OCI-LY7 (cell line): ENCODE results near the gene TMEM218. TPM values are rescaled to one million over a fixed set of nuclear protein-coding genes. Genes with fewer than 3 reads are reported as not detected.

Source experiments
- BruUV-seq: library from RNA; stranded (reverse); fragments of 400-500 nt; replicated peaks from 2 replicates; lab custom pipeline; 2021; lab: Mats Ljungman, UMichigan
- CTCF ChIA-PET: fragments of 300-600 bp; sonication (Branson Sonifier 250); formaldehyde crosslinking; loops from one replicate; lab custom pipeline; 2022; ENCODE audit warnings: antibody characterized with exemption; ENCODE audit not compliant: unreplicated experiment; lab: Charles Lee
- POLR2A ChIA-PET: fragments of 300-600 bp; sonication (Branson Sonifier 250); formaldehyde crosslinking; loops from one replicate; lab custom pipeline; 2022; ENCODE audit warnings: antibody characterized with exemption; lab: Charles Lee
- DNase-seq: peaks from one replicate; pipeline ENCODE4 v3.0.0-alpha.2; 2015; ENCODE audit warnings: low spot score
- H2AFZ ChIP-seq: fragments of 200-600 bp; sonication (generic), shearing (Covaris generic); 2 replicates; pipeline ENCODE4 v1.6.1; 2014; ENCODE audit warnings: mild to moderate bottlenecking, antibody characterized with exemption, low read length, moderate library complexity
- H3K27ac ChIP-seq: fragments of 200-600 bp; sonication (generic); 2 replicates; pipeline ENCODE4 v1.5.1; 2014; ENCODE audit warnings: mixed run types, low read depth, mild to moderate bottlenecking, moderate library complexity, low read length, inconsistent platforms; ENCODE audit not compliant: poor library complexity, severe bottlenecking
- H3K36me3 ChIP-seq: fragments of 200-600 bp; sonication (generic); 2 replicates; pipeline ENCODE4 v1.6.1; 2014; ENCODE audit warnings: mild to moderate bottlenecking, antibody characterized with exemption, low read length, moderate library complexity, mixed read lengths; ENCODE audit not compliant: insufficient read depth
- H3K4me1 ChIP-seq: fragments of 200-600 bp; sonication (generic); 2 replicates; pipeline ENCODE4 v1.5.1; 2014; ENCODE audit warnings: mild to moderate bottlenecking, low read length; ENCODE audit not compliant: insufficient read depth, poor library complexity, severe bottlenecking
- H3K4me2 ChIP-seq: fragments of 200-600 bp; sonication (generic); 2 replicates; pipeline ENCODE4 v1.6.1; 2014; ENCODE audit warnings: mild to moderate bottlenecking, low read length
- H3K4me3 ChIP-seq: fragments of 200-600 bp; sonication (generic); 2 replicates; pipeline ENCODE4 v1.5.1; 2014; ENCODE audit warnings: mild to moderate bottlenecking, low read depth, low read length; ENCODE audit not compliant: poor library complexity, severe bottlenecking
- H3K79me2 ChIP-seq: fragments of 200-600 bp; sonication (generic); 2 replicates; pipeline ENCODE4 v1.6.1; 2016; ENCODE audit warnings: low read depth, mild to moderate bottlenecking, low read length, moderate library complexity, mixed read lengths; ENCODE audit not compliant: insufficient read depth
- H3K9me2 ChIP-seq: fragments of 200-600 bp; sonication (generic); 2 replicates; pipeline ENCODE4 v1.6.1; 2016; ENCODE audit warnings: mild to moderate bottlenecking, low read length, mixed read lengths; ENCODE audit not compliant: insufficient read depth
- H3K9me3 ChIP-seq: fragments of 200-600 bp; sonication (generic); 2 replicates; pipeline ENCODE4 v1.6.1; 2014; ENCODE audit warnings: mild to moderate bottlenecking, mixed run types, low read length, mixed read lengths
- H4K20me1 ChIP-seq: fragments of 200-600 bp; sonication (generic); 2 replicates; pipeline ENCODE4 v1.6.1; 2014; ENCODE audit warnings: mild to moderate bottlenecking, antibody characterized with exemption, low read length, moderate library complexity, mixed read lengths; ENCODE audit not compliant: insufficient read depth
- EZH2phosphoT487 ChIP-seq: fragments of 200-600 bp; sonication (generic); IDR thresholded peaks from 2 replicates; pipeline ENCODE4 v1.6.1; 2018; ENCODE audit warnings: low read depth, borderline replicate concordance, mild to moderate bottlenecking, mixed run types, antibody characterized with exemption, low read length, moderate library complexity, mixed read lengths
- intact Hi-C: fragments of 100-400 bp; cut with micrococcal nuclease; formaldehyde crosslinking; loops from one replicate; pipeline ENCODE4 v1.10.0; 2022; ENCODE audit not compliant: unreplicated experiment
- total RNA-seq, 2 experiments: library from RNA; depleted of rRNA in 1 of 2; stranded (reverse); fragments of >200 nt in 1 of 2; shearing (Covaris generic) in 1 of 2; gene quantifications; 2 replicates each; pipeline ENCODE4 v1.2.3, GENCODE V29; 2014 to 2022
- TF ChIP-seq, protein P1 (sequence below): fragments of 200-600 bp; sonication (generic); conservative IDR thresholded peaks from 2 replicates; pipeline ENCODE4 v1.5.1; 2014; ENCODE audit warnings: mild to moderate bottlenecking, antibody characterized with exemption, low read length, moderate library complexity, mixed read lengths

Gene TMEM218
- total RNA-seq, 2 experiments from 2014 or later, result 24.4 to 28.1 TPM

DNA sequence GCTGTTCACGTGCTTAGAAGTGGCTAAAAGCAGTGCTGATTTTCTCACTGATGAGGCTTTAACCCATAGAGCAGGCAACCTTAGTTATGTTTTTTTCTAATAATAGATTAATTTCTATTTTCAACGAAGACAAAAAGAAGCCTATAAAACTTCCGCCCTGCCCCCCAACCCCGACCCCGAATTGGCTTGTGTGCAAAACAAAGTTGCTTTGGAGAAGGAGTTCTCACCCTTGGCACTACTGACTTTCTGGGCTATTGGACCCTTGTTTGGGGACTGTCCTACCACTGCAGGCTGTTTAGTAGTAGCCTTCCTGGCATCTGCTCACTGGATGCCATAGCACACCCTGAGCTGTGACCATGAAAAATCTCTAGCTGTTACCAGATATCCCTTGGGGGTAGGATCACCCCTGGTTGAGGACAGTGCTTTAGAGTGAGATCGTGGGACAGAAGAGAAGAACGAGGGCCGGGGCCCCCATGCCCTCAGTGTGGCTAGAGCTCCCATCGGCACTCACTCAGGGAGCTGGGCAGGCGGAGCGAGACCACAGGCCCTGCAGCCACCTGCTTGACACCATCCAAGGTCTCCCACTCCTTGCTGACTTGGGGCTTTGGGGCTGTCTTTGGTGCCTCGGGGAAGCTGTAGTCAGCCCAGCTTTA, 31.4 kb downstream of the TMEM218 start:
- Histone ChIP-seq H3K4me1 (no peaks in the 10 kb centered on the region), H3K4me2 (no peak overlapping the region), H3K27ac (no peak overlapping the region), H2AFZ (no peak overlapping the region), H4K20me1 (no peaks in the 10 kb centered on the region), H3K9me3 (no peaks in the 10 kb centered on the region), H3K36me3 (no peaks in the 10 kb centered on the region), H3K79me2 (no peaks in the 10 kb centered on the region), H3K9me2 (no peaks in the 10 kb centered on the region), H3K4me3 (no peak overlapping the region)
- ChIA-PET CTCF (interaction anchor here (1.9 kb wide), 1 partner anchor 11 kb away, joined by 4 read pairs; no protein-coding TSS in a partner anchor), POLR2A (interaction anchor here (0.5 to 1.3 kb wide), 3 partner anchors 31 to 1483 kb away, joined by 3 to 5 read pairs (median 5); partner anchors contain the start of gene TMEM218)
- no TSS peak for BruUV-seq
- no peak for TF ChIP-seq EZH2phosphoT487
- TF ChIP-seq, protein P1, sequence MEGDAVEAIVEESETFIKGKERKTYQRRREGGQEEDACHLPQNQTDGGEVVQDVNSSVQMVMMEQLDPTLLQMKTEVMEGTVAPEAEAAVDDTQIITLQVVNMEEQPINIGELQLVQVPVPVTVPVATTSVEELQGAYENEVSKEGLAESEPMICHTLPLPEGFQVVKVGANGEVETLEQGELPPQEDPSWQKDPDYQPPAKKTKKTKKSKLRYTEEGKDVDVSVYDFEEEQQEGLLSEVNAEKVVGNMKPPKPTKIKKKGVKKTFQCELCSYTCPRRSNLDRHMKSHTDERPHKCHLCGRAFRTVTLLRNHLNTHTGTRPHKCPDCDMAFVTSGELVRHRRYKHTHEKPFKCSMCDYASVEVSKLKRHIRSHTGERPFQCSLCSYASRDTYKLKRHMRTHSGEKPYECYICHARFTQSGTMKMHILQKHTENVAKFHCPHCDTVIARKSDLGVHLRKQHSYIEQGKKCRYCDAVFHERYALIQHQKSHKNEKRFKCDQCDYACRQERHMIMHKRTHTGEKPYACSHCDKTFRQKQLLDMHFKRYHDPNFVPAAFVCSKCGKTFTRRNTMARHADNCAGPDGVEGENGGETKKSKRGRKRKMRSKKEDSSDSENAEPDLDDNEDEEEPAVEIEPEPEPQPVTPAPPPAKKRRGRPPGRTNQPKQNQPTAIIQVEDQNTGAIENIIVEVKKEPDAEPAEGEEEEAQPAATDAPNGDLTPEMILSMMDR, result no peak
- intact Hi-C loops, result no loop called here
- no peak for DNase-seq

DNA sequence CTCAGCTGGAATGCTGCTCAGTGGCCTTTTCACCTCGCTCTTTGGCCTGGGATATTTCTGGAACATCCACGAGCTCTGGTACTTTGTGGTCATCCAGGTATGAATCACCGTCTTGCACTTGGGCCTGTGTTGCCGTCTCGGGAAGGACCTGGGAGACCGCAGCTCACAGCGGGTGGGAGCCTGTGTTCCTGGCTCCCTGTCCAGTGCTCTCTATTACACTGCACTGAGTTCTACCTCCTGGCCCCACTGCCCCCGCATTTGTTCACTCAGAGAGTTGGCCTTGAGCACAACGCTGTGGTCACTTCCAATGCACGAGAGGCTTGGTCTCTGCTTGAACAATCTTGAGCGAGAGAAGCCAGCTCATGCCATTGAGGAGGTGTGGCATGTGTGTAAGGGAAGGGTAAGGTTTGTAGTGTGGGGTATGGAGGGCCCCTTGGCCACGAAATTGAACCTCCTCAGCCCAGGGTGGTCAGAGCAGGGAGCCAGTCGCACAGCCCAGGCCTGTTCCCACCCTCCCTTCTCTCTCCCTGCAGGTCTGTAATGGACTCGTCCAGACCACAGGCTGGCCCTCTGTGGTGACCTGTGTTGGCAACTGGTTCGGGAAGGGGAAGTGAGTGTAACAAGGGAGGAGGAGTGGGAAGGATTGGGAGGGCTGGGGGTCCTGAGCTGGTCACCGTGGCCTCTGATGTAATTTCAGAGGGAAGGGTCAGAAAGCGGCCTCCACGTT, 32.1 kb downstream of the TMEM218 start:
- intact Hi-C loops, result no loop called here
- Histone ChIP-seq H3K27ac (no peak overlapping the region), H3K9me2 (no peaks in the 10 kb centered on the region), H4K20me1 (no peaks in the 10 kb centered on the region), H3K4me3 (no peak overlapping the region), H3K9me3 (no peaks in the 10 kb centered on the region), H3K36me3 (no peaks in the 10 kb centered on the region), H2AFZ (no peak overlapping the region), H3K79me2 (no peaks in the 10 kb centered on the region), H3K4me2 (no peak overlapping the region), H3K4me1 (peaks cover under 1% of the 10 kb centered on the region)
- ChIA-PET CTCF (interaction anchor here (0.6 to 1.9 kb wide), 2 partner anchors 12 to 318 kb away, joined by 4 read pairs; no protein-coding TSS in a partner anchor), POLR2A (interaction anchor here (0.5 to 1.6 kb wide), 3 partner anchors 28 to 1483 kb away, joined by 3 to 5 read pairs (median 4); no protein-coding TSS in a partner anchor)
- DNase-seq, result no peak
- TF ChIP-seq EZH2phosphoT487, result no peak
- TF ChIP-seq, protein P1, result no peak
- BruUV-seq, result no TSS peak
